Measurements from ENCODE around the gene MANEAL.

Gene MANEAL

GRCh38 chr1:37814252-37814651, 20.6 kb downstream of the MANEAL start:
- no peak for DNase-seq (ENCODE audit: low read depth)
- no peak for TF ChIP-seq CTCF (conservative IDR thresholded peaks at IDR 0.05; ENCODE audit: low read depth, low read length)
- H3K4me3 ChIP-seq (ENCODE audit: low read depth, low read length) = no peak overlapping the region

- peak; percentile 80 for DNase-seq (ENCODE audit: low read depth)
- no peak for TF ChIP-seq CTCF (conservative IDR thresholded peaks at IDR 0.05; ENCODE audit: low read depth, low read length)
- H3K4me3 ChIP-seq (ENCODE audit: low read depth, low read length) = no peak overlapping the region
Measured at GRCh38 chr1:37817481-37817880, 23.8 kb downstream of the MANEAL start.

GRCh38 chr1:37821481-37821880, 27.8 kb downstream of the MANEAL start:
- TF ChIP-seq CTCF (conservative IDR thresholded peaks at IDR 0.05; ENCODE audit: low read depth, low read length) = no peak
- DNase-seq (ENCODE audit: low read depth) = no peak
- no peak overlapping the region for H3K4me3 ChIP-seq (ENCODE audit: low read depth, low read length)

- H3K4me3 ChIP-seq (ENCODE audit: low read depth, low read length) = no peak overlapping the region
- DNase-seq (ENCODE audit: low read depth) = peak; percentile 38
- no peak for TF ChIP-seq CTCF (conservative IDR thresholded peaks at IDR 0.05; ENCODE audit: low read depth, low read length)
Measured at GRCh38 chr1:37822906-37823815, 29.5 kb downstream of the MANEAL start.

GRCh38 chr1:37824001-37824400, 30.4 kb downstream of the MANEAL start:
- H3K4me3 ChIP-seq (ENCODE audit: low read depth, low read length) = no peak overlapping the region
- DNase-seq (ENCODE audit: low read depth) = no peak
- no peak for TF ChIP-seq CTCF (conservative IDR thresholded peaks at IDR 0.05; ENCODE audit: low read depth, low read length)

- no peak for DNase-seq (ENCODE audit: low read depth)
- no peak for TF ChIP-seq CTCF (conservative IDR thresholded peaks at IDR 0.05; ENCODE audit: low read depth, low read length)
- H3K4me3 ChIP-seq (ENCODE audit: low read depth, low read length) = no peak overlapping the region
Measured at GRCh38 chr1:37825506-37825905, 31.9 kb downstream of the MANEAL start.
